ENCODE data around the gene EHD4.

Gene EHD4

GRCh38 chr15:41919954-41920538 is 52.3 kb downstream of the EHD4 start:
- DNase-seq (ENCODE audit: low read depth in 2 of 2), result no peak

GRCh38 chr15:41919201-41919820 is 53.0 kb downstream of the EHD4 start:
- no peak for DNase-seq (ENCODE audit: low read depth in 2 of 2)

DNA sequence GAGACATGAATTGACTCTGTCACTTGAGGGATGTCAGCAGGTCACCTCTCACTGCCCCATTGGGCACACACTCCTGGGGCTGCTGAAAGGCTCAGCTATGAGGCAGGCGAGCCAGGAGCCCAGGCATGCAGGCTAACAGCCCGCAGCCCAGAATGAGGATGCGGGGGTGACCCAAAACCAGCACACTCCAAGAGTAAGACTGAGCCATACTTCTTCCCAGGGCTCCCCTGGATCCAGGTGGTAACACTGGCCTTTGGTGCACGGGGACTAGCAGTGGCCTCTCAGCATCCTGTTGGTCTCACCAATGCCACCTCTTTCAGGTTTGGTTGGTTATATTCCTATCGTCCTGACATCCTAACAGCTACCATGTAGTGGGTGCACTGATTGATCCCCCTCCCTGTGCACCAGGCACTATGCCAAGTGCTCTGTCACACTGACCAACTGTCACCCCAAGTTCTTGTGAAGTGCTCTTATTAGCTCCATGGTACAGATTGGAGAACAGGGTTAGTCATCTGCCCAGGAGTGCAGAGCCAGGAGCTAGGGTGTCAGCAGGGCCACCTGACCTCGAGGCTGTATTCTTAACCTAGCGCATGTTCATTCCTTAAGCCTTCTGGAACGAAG is 53.7 kb downstream of the EHD4 start:
- DNase-seq (ENCODE audit: low read depth in 2 of 2), result no peak

- no peak for DNase-seq (ENCODE audit: low read depth in 2 of 2)
These were observed 54.5 kb downstream of the EHD4 start for GRCh38 chr15:41917767-41918430.

GRCh38 chr15:41915255-41915994 is 56.9 kb downstream of the EHD4 start:
- DNase-seq (ENCODE audit: low read depth in 2 of 2), result no peak

DNA sequence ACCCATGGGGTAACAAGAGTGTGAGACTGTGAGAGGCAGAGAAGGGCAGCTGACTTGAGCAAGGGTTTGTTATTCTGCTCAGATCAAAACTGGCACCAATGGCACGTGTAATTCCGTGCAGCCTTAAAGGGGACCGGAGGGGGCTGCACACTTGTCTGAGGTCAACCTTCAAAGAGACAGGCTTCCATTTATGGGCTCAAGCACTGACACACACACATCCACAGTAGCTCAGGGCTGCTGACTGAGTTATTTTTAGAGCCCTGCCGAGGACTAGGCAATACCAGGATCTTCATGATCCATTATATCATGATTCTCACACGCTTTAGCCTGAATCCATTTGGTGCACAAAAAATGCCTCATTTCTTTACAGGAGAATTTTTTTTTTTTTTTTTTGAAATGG is 57.9 kb downstream of the EHD4 start:
- no peak for DNase-seq (ENCODE audit: low read depth in 2 of 2)

GRCh38 chr15:41913256-41913655 is 59.1 kb downstream of the EHD4 start:
- no peak for DNase-seq (ENCODE audit: low read depth in 2 of 2)

DNA sequence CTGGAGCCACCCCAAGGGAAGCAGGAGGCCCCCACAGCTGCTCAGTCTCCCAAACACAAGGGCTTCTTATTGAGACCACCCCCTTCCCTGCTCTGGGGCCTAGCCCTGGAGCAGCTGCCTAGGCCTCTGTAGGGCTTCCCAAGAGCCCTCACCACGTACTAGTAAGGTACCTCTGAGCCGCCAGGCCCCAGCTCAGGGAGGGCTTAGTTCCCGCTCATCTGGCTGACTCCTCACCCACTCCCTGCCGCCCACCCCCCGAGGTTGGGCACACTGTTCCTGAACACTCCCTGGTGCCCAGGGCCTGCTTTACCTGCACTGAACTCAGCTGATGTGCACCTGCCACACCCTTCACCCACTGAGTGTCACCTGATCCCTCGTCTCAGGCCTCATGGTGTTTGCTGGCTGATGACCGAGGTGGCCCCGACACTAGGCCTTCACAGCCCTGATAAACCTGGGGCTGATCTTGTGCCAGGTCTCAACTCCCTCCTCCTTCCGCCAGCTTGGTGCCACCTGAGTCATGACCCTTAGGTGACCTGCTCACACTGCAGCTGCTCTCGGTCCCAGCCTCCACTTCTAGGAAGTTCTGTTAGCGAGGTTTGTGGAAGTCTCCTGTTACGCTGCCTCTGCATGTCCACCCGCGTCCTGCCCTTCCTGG is 60.5 kb downstream of the EHD4 start:
- DNase-seq (ENCODE audit: low read depth in 2 of 2), result no peak

GRCh38 chr15:41908736-41909461 is 63.5 kb downstream of the EHD4 start:
- DNase-seq (ENCODE audit: low read depth in 2 of 2), result no peak

DNA sequence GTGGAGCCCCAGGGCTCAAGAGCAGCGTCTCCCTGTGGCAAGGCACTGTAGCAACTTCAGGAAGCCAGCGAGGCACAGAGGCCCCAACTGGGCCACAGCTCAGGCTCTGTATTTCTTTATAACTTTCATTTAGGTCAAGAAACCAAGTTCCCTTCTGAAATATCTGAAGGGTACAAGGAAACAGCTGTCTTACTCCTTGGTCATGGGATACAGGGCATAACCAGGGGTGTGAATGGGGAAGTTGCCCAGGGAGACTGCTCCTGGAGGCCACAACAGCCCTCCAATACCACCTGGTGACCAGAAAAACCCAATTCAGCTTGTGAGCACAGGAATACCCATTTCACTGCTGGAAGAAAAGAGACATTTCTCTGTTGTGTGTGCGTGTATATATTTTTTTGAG is 65.2 kb downstream of the EHD4 start:
- no peak for DNase-seq (ENCODE audit: low read depth in 2 of 2)

- no peak for DNase-seq (ENCODE audit: low read depth in 2 of 2)
These were observed 65.7 kb downstream of the EHD4 start for GRCh38 chr15:41906608-41907007.

DNA sequence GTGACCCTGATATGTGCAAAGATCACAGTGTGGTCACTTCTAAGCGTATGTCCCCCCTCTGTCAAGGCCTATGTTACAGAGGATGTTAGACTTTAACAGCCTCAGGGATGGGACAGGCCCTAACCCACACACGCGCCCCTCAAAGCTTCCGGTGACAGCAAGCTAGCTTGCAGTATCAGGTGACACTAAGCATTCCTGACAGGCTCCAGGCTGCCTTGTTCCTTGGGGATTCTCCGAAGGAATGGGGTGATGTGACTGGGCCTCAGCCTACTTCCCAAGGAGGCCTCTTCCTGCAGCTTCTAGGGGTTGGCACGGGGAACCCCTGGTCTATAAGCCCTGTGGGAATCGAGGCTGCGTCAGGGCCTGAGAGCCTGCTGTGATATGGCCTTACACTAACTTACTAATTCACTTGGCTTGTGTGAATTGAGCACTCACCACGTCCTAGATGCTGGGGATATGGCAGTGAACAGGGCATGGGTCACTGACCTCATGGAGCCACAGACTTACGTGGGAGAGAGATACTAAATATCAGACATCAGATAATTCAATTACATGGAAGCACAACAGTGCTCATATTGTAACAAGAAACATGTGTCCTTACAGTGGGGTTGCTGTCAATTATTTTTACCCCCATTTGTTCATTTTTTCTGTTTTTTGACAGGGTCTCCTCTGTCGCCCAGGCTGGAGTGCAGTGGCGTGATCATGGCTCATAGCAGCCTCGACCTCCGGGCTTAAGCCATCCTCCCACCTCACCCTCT is 67.1 kb downstream of the EHD4 start:
- no peak for DNase-seq (ENCODE audit: low read depth in 2 of 2)

DNA sequence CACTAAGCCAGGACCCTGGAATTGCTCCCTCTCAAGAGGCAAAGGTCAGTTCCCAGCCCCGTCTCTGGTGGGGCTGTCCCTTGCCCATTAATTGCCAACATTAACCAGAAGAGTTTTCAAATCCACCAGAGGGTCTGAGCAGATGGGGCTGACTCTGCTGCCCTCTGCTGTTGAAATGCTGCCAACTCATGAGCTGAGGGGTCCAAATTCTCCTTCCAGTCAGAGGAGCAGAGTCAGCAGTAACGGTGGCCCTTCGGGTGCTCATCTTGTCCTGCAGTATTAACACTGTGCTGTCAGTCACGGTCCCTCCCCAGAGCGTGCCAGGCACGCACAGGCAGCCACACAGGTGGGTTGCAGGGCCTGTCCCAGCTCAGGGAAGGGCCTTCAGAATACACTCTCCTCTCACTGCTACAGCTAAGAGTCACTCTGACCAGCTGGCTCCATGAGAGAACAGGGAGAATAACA is 67.8 kb downstream of the EHD4 start:
- peak; percentile 54 to 57 for DNase-seq (ENCODE audit: low read depth in 2 of 2)

- no peak for DNase-seq (ENCODE audit: low read depth in 2 of 2)
These were observed 68.6 kb downstream of the EHD4 start for GRCh38 chr15:41903782-41904181.

DNA sequence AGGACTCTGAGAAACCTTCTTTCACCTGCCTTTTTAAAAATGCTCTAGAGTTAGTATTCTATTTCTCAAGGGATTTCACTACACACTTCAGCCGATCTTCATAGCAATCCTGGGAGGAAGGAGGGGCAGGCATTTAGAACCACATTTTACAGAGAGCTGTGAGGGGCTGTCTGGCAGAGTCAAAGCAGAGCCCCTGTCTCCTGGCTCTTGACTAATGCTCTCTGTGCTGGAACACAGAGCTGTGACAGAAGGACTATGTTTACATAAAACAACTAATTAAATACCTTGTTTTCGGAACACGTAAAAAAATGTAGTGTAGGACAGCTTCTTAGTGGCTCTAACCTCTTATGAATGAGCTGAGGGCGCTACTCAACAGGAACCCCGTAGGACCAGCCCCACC is 70.9 kb downstream of the EHD4 start:
- no peak for DNase-seq (ENCODE audit: low read depth in 2 of 2)

GRCh38 chr15:41900526-41901380 is 71.6 kb downstream of the EHD4 start:
- DNase-seq (ENCODE audit: low read depth in 2 of 2), result no peak

DNA sequence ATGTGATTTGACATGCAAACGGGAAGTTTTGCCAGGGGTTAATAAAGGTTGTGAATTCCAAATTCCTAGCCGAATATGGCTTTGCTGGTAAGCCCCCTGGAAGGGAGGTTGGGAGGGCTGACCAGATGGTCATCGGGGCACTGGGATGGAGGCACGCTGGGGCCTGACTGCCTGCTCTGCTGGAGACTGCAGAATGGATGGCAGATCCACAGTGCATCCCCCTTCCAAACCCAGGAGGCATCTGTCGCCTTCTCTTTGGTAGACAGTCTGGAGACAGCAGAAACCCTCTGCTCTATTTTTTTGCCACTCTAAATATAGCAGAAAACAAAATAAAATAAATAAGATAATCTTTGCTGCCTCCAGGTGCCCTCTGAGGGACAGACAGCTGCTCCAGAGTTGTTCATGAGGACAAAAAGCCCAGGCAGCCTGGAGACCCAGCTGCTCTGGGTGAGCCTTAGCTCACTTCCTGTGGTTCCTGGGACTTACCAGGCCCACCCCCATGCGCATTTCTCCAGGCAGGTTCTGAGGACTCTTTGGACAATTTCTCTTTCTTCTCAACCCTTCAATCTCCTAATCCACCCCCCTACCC is 72.4 kb downstream of the EHD4 start:
- DNase-seq (ENCODE audit: low read depth in 2 of 2), result no peak

DNA sequence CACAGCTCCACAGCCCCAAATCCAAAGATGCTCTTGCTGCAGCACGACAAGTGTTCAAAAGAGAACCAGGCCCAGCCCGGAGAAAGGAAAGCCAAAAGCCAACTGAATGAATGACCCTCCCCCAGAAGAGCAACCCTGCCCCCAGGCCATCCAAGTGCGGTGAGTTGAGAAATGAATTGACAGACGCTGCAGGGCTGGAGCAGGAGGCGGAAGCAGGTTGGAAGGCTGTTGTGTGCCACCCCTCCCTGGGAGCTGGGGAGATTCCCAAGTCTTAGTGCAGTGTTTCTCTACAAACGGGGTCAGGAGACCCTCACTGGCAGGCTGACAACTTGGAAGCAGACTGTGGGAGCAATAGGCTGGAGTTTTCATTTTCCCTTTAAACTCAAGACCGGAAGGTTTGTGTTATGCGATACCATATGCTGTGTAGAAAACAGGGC is 75.0 kb downstream of the EHD4 start:
- DNase-seq (ENCODE audit: low read depth in 2 of 2), result no peak

DNA sequence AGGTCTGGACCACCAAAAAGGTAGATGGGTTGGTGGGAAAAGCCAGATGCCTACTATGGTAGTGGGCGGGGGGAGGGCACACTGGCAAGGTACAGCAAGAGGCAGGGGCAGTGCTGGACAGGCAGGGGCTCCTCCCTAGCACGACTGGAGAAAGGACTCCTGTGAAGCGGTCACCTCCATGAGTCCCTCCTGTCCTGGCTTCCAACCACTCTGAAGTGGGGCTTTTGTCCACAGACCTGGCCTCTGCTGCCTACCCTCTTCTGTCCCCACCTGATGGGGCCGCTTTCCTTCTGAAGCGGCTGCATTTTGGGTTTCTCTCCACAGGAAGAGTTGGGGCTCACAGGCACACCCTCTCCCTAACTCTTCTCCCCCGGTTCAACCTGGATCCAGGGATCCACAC is 75.8 kb downstream of the EHD4 start:
- DNase-seq (ENCODE audit: low read depth in 2 of 2), result no peak

Measured in activated CD4-positive, alpha-beta T cell treated with anti-CD3 and anti-CD28 coated beads for 24 hours (primary cell).